Testis (tissue), 3 donors: ENCODE measurements around the gene RAPGEF4. TPM values are rescaled to one million over a fixed set of nuclear protein-coding genes. Genes with fewer than 3 reads are reported as not detected.
"Not testable (repeated sequence)": the region's sequence is repeated elsewhere in the genome, so short reads cannot be mapped to it uniquely, and the experiment has no call there.

ENCODE experiments used
- DNase-seq: peaks from one replicate; pipeline ENCODE4 v3.0.0-alpha.2; 2019
- H3K27ac ChIP-seq, 2 donors: fragments of 200-600 bp; sonication (generic); one replicate each; pipeline ENCODE4 v1.5.1; 2019
- H3K27me3 ChIP-seq: fragments of 200-600 bp; sonication (generic); one replicate; pipeline ENCODE4 v1.5.1; 2019
- H3K36me3 ChIP-seq: fragments of 200-600 bp; sonication (generic); one replicate; pipeline ENCODE4 v1.5.1; 2017; ENCODE audit warnings: low read depth; ENCODE audit errors: missing control alignments
- H3K4me1 ChIP-seq: fragments of 200-600 bp; sonication (generic); one replicate; pipeline ENCODE4 v1.5.1; 2019
- H3K4me3 ChIP-seq, 2 donors: fragments of 200-600 bp; sonication (generic); one replicate each; pipeline ENCODE4 v1.5.1; 2017 to 2019
- H3K9me3 ChIP-seq: fragments of 200-600 bp; sonication (generic); one replicate; pipeline ENCODE4 v1.5.1; 2017
- CTCF ChIP-seq, 3 experiments: fragments of 450-650 bp in 2 of 3; fragments of 200-600 bp in 1 of 3; sonication (generic) in 1 of 3; IDR thresholded peaks; one replicate each; pipeline ENCODE4 v1.5.1; 2016 to 2019; ENCODE audit warnings: antibody characterized with exemption in 3 of 3, mild to moderate bottlenecking in 2 of 3, moderate library complexity in 1 of 3
- POLR2A ChIP-seq: fragments of 450-650 bp; IDR thresholded peaks from one replicate; pipeline ENCODE4 v1.6.1; 2017; ENCODE audit warnings: antibody characterized with exemption, mild to moderate bottlenecking, moderate library complexity
- WGBS, 2 donors: methylation state at CpG; one replicate each; pipeline ENCODE4 v1.1.5; 2018; 5-methylcytosine and 5-hydroxymethylcytosine counted together
- intact Hi-C: fragments of 100-400 bp; cut with DNase I; formaldehyde crosslinking; loops from one replicate; pipeline ENCODE4 v1.15.1; 2023; ENCODE audit warnings: low total_unique reads
- polyA plus RNA-seq: library from polyadenylated mRNA; stranded (reverse); fragments of 350-450 nt; fragmentation: Illumina TruSeq; extraction: RNeasy Lipid Tissue Mini Kit (QIAGEN cat#74804); gene quantifications from one replicate; pipeline ENCODE4 v1.2.3, GENCODE V29; 2014; ENCODE audit warnings: low read depth, low replicate concordance; ENCODE audit not compliant: insufficient read depth
- total RNA-seq, 2 donors: library from RNA; depleted of rRNA; stranded (reverse); fragments of >200 nt; gene quantifications; one replicate each; pipeline ENCODE4 v1.2.3, GENCODE V29; 2016

RAPGEF4 gene
- total and polyA plus RNA-seq, 3 donors from 2014 or later: 14.3 to 42.6 (median 22.5) TPM

DNA sequence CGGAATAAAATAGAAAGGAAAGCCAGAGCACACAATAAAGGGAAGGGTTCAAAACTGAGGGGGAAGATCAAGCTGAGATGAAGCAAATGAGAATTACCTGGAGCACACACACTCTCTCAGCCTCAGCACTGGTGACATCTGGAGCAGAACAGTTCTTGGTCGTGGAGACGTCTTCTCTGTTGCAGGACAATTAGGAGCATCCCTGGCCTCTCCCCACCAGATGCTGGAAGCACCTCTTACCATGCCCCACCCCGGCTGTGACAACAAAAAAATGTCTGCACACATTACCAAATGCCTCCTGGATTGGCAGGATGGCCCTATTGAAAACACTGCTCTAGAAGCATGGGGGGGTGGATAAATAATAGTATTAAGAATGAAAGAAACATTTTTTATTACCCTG, 296.4 kb downstream of the RAPGEF4 start:
- TF ChIP-seq POLR2A: no peak
- TF ChIP-seq CTCF (IDR thresholded peaks at IDR 0.05): no peak
- intact Hi-C loops: no loop called here
- Histone ChIP-seq H3K27me3 (no peaks in the 10 kb centered on the region), H3K4me3 (no peak overlapping the region), H3K27ac (no peak overlapping the region), H3K36me3 (no peaks in the 10 kb centered on the region), H3K9me3 (no peaks in the 10 kb centered on the region), H3K4me1 (peaks cover 14% of the 10 kb centered on the region)
- no peak for DNase-seq
- 80 to 93% methylated on average over 4 of the region's 4 CpGs for WGBS, 2 donors

- Histone ChIP-seq H3K36me3 (no peaks in the 10 kb centered on the region), H3K27ac (no peak overlapping the region), H3K4me3 (no peak overlapping the region), H3K27me3 (no peaks in the 10 kb centered on the region), H3K4me1 (peaks cover 19% of the 10 kb centered on the region), H3K9me3 (no peaks in the 10 kb centered on the region)
- intact Hi-C loops: no loop called here
- no peak for DNase-seq
- 94 to 96% methylated on average over 3 of the region's 3 CpGs for WGBS, 2 donors
- no peak for TF ChIP-seq CTCF (IDR thresholded peaks at IDR 0.05)
These were observed 297.4 kb downstream of the RAPGEF4 start for GRCh38 chr2:173033084-173033483.

DNA sequence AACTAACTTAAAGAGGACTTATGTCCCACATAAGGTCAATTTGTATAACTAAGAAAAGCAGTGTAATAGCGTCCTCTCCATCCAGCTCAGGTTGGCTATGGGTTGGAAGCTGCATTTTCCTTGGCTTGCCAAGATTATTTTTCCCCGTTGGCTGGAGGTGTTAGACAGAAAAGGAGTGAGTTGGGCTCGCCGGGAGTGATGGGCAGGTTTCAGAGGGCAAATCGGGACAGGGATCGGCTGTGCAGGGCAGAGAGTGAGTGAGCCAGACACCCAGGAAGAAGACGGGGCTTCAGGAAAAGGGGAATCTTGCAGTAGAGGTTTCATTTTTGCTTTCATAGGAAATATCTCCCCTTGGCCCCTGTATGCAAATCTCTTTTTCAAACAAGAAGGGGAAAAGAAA, 298.5 kb downstream of the RAPGEF4 start:
- Histone ChIP-seq H3K27me3 (no peaks in the 10 kb centered on the region), H3K9me3 (no peaks in the 10 kb centered on the region), H3K4me1 (peaks cover 17% of the 10 kb centered on the region), H3K36me3 (no peaks in the 10 kb centered on the region), H3K4me3 (no peak overlapping the region), H3K27ac (no peak overlapping the region)
- DNase-seq: no peak
- 80 to 89% methylated on average over 7 of the region's 7 CpGs for WGBS, 2 donors
- intact Hi-C loops: no loop called here
- TF ChIP-seq CTCF (IDR thresholded peaks at IDR 0.05): no peak
- TF ChIP-seq POLR2A: no peak

- WGBS, 2 donors: 44 to 54% methylated on average over 12 of the region's 12 CpGs
- no peaks in the 10 kb centered on the region for H3K36me3 ChIP-seq
- intact Hi-C loops: no loop called here
- no peaks in the 10 kb centered on the region for H3K27me3 ChIP-seq
- DNase-seq: peak; percentile 65
- H3K4me1 ChIP-seq: peaks cover 17% of the 10 kb centered on the region
- H3K9me3 ChIP-seq: no peaks in the 10 kb centered on the region
- H3K4me3 ChIP-seq: no peak overlapping the region
- TF ChIP-seq CTCF (IDR thresholded peaks at IDR 0.05) (no peak), POLR2A (no peak)
- peak overlapping the region in 1 of 2 donors; percentile 43 for H3K27ac ChIP-seq
These were observed 301.8 kb downstream of the RAPGEF4 start for GRCh38 chr2:173037245-173038120.

GRCh38 chr2:173038257-173038656, 302.6 kb downstream of the RAPGEF4 start:
- H3K4me3 ChIP-seq, H3K36me3 ChIP-seq, intact Hi-C loops, H3K27ac ChIP-seq, H3K27me3 ChIP-seq, DNase-seq, H3K9me3 ChIP-seq: not testable (repeated sequence)
- 59 to 82% methylated on average over 2 of the region's 2 CpGs for WGBS, 2 donors
- peaks cover 17% of the 10 kb centered on the region for H3K4me1 ChIP-seq
